Natural killer cell (primary cell): ENCODE measurements around the gene OR6C65. TPM values are rescaled to one million over a fixed set of nuclear protein-coding genes. Genes with fewer than 3 reads are reported as not detected.

ENCODE experiments used
- ATAC-seq, 3 donors: fragments of 150-1000 bp in 2 of 3; fragments of 200-7000 bp in 1 of 3; cut with Tn5 transposase; 1 replicate in 1 of 3; 2 replicates in 2 of 3; pipeline ENCODE4 v1.10.0; 2021; ENCODE audit warnings: mild to moderate bottlenecking in 2 of 3, moderate library complexity in 2 of 3
- DNase-seq, 2 donors: peaks; one replicate each; pipeline versions ENCODE4 v3.0.0 to v3.0.0-alpha.2; 2013 to 2021; ENCODE audit warnings: mixed read lengths in 1 of 2
- H3K27ac ChIP-seq: one replicate; pipeline ENCODE4 v1.5.1; 2013; ENCODE audit warnings: mild to moderate bottlenecking, low read length
- H3K27me3 ChIP-seq: one replicate; pipeline ENCODE4 v1.6.1; 2013; ENCODE audit warnings: low read length; ENCODE audit not compliant: control insufficient read depth, insufficient read depth
- H3K36me3 ChIP-seq: one replicate; pipeline ENCODE4 v1.6.1; 2013; ENCODE audit warnings: low read length; ENCODE audit not compliant: control insufficient read depth, insufficient read depth
- H3K4me1 ChIP-seq: one replicate; pipeline ENCODE4 v1.6.1; 2013; ENCODE audit warnings: low read length; ENCODE audit not compliant: control insufficient read depth, insufficient read depth
- H3K4me3 ChIP-seq: one replicate; pipeline ENCODE4 v1.5.1; 2013; ENCODE audit warnings: low read length
- H3K9me3 ChIP-seq: one replicate; pipeline ENCODE4 v1.6.1; 2013; ENCODE audit warnings: low read length; ENCODE audit not compliant: control insufficient read depth, insufficient read depth
- H3K27ac Mint-ChIP-seq, 2 donors: one replicate each; pipeline ENCODE4 v1.8.0; 2022; ENCODE audit warnings: mild to moderate bottlenecking in 2 of 2, mixed read lengths in 2 of 2, moderate library complexity in 1 of 2
- H3K27me3 Mint-ChIP-seq, 2 donors: one replicate each; pipeline ENCODE4 v1.8.0; 2022; ENCODE audit warnings: low read depth in 2 of 2, mixed read lengths in 2 of 2
- H3K36me3 Mint-ChIP-seq: one replicate; pipeline ENCODE4 v1.8.0; 2022; ENCODE audit warnings: mixed read lengths
- H3K4me1 Mint-ChIP-seq, 2 donors: one replicate each; pipeline ENCODE4 v1.8.0; 2022; ENCODE audit warnings: mixed read lengths in 2 of 2
- H3K4me3 Mint-ChIP-seq: one replicate; pipeline ENCODE4 v1.8.0; 2022; ENCODE audit warnings: mild to moderate bottlenecking, moderate library complexity, mixed read lengths
- H3K9me3 Mint-ChIP-seq, 2 donors: one replicate each; pipeline ENCODE4 v1.8.0; 2022; ENCODE audit warnings: mixed read lengths in 2 of 2
- CTCF ChIP-seq: fragments of 200-600 bp; IDR thresholded peaks from one replicate; pipeline ENCODE4 v1.8.0; 2022; ENCODE audit warnings: antibody characterized with exemption
- WGBS: methylation state at CpG from one replicate; pipeline ENCODE4 v1.1.7; 2013; ENCODE audit warnings: missing lambda C conversion rate; ENCODE audit not compliant: insufficient coverage; 5-methylcytosine and 5-hydroxymethylcytosine counted together
- intact Hi-C: fragments of 100-400 bp; cut with micrococcal nuclease; formaldehyde crosslinking; loops from one replicate; pipeline ENCODE4 v1.14.2; 2022
- total RNA-seq, 4 donors: library from RNA; stranded (reverse); fragments of 120-200 nt in 1 of 4; gene quantifications; one replicate each; pipeline versions ENCODE4 v1.2.3 to v1.2.4, GENCODE V29; 2013 to 2022

OR6C65 gene
- total RNA-seq, 3 donors from 2014 or later (not counting 1 experiment from before 2014, with no cell fraction given), result not detected

GRCh38 chr12:55446326-55446725 is 46.0 kb downstream of the OR6C65 start:
- H3K4me3 Mint-ChIP-seq, result no peak overlapping the region
- DNase-seq, result no peak
- no peaks in the 10 kb centered on the region for H3K36me3 Mint-ChIP-seq
- Histone ChIP-seq H3K27me3 (no peaks in the 10 kb centered on the region), H3K27ac (no peak overlapping the region), H3K9me3 (peaks cover 2% of the 10 kb centered on the region), H3K4me1 (no peaks in the 10 kb centered on the region), H3K4me3 (no peak overlapping the region), H3K36me3 (no peaks in the 10 kb centered on the region)
- no peak for ATAC-seq
- 94% methylated on average over 5 of the region's 5 CpGs for WGBS
- intact Hi-C loops, result no loop called here
- no peaks in the 10 kb centered on the region for H3K4me1 Mint-ChIP-seq
- no peak overlapping the region for H3K27ac Mint-ChIP-seq
- H3K27me3 Mint-ChIP-seq, result peaks cover 0 to 18% of the 10 kb centered on the region in 2 donors
- no peak for TF ChIP-seq CTCF
- H3K9me3 Mint-ChIP-seq, result no peaks in the 10 kb centered on the region

- H3K27ac ChIP-seq, result no peak overlapping the region
These were observed 48.5 kb downstream of the OR6C65 start for GRCh38 chr12:55448825-55449224.

More at GRCh38 chr12:55448825-55449224, 48.5 kb downstream of the OR6C65 start:
- Histone ChIP-seq H3K27me3 (peaks cover 2% of the 10 kb centered on the region), H3K36me3 (no peaks in the 10 kb centered on the region), H3K4me1 (no peaks in the 10 kb centered on the region), H3K4me3 (no peak overlapping the region), H3K9me3 (no peaks in the 10 kb centered on the region)
- peaks cover 0 to 18% of the 10 kb centered on the region in 2 donors for H3K27me3 Mint-ChIP-seq
- no peak overlapping the region for H3K27ac Mint-ChIP-seq
- no peaks in the 10 kb centered on the region for H3K36me3 Mint-ChIP-seq
- no peak for TF ChIP-seq CTCF
- H3K4me3 Mint-ChIP-seq, result no peak overlapping the region
- H3K9me3 Mint-ChIP-seq, result no peaks in the 10 kb centered on the region
- no peaks in the 10 kb centered on the region for H3K4me1 Mint-ChIP-seq
- no peak for ATAC-seq
- intact Hi-C loops, result no loop called here
- DNase-seq, result no peak

Other genes starting within 250 kb of the OR6C65 start
- gene OR10A7, start 179.5 kb upstream of the OR6C65 start, total RNA-seq, result not detected
- gene OR6C74, start 155.9 kb upstream of the OR6C65 start, total RNA-seq, result not detected
- not detected for gene OR6C6, start 104.0 kb upstream of the OR6C65 start, total RNA-seq
- gene OR6C1, start 86.2 kb upstream of the OR6C65 start, total RNA-seq, result not detected
- not detected for gene OR6C3, start 69.8 kb upstream of the OR6C65 start, total RNA-seq
- not detected for gene OR6C75, start 37.6 kb upstream of the OR6C65 start, total RNA-seq
- not detected for gene OR6C76, start 25.7 kb downstream of the OR6C65 start, total RNA-seq
- gene OR6C2, start 43.5 kb downstream of the OR6C65 start, total RNA-seq, result not detected
- gene OR6C70, start 69.6 kb downstream of the OR6C65 start, total RNA-seq, result not detected
- not detected for gene OR6C68, start 91.8 kb downstream of the OR6C65 start, total RNA-seq
- gene OR6C4, start 149.1 kb downstream of the OR6C65 start, total RNA-seq, result not detected
- under 1 TPM; 0.23 to 0.55 (median 0.33) TPM for gene OR2AP1, start 171.9 kb downstream of the OR6C65 start, total RNA-seq
- not detected for gene OR10P1, start 236.4 kb downstream of the OR6C65 start, total RNA-seq